HG03097 (cell line): Measurements from ENCODE around the gene SLMAP.

ENCODE experiments used
- ATAC-seq: cut with Tn5 transposase; IDR thresholded peaks from one replicate; pipeline ENCODE4 v1.9.1; 2021; ENCODE audit not compliant: unreplicated experiment, low FRiP score

The SLMAP gene

GRCh38 chr3:57927166-57927565 lies 171.1 kb downstream of the SLMAP start:
- no peak for ATAC-seq

GRCh38 chr3:57927916-57928315 lies 171.8 kb downstream of the SLMAP start:
- ATAC-seq: no peak

- ATAC-seq: no peak
Observed at GRCh38 chr3:57928511-57928910, 172.4 kb downstream of the SLMAP start.

GRCh38 chr3:57929988-57930387 lies 173.9 kb downstream of the SLMAP start:
- no peak for ATAC-seq

GRCh38 chr3:57933602-57934001 lies 177.5 kb downstream of the SLMAP start:
- ATAC-seq: no peak

GRCh38 chr3:57934373-57934772 lies 178.3 kb downstream of the SLMAP start:
- ATAC-seq: no peak

GRCh38 chr3:57935539-57935938 lies 179.4 kb downstream of the SLMAP start:
- no peak for ATAC-seq

- ATAC-seq: no peak
Observed at GRCh38 chr3:57937092-57937491, 181.0 kb downstream of the SLMAP start.

- no peak for ATAC-seq
Observed at GRCh38 chr3:57939775-57940174, 183.7 kb downstream of the SLMAP start.

GRCh38 chr3:57942388-57942787 lies 186.3 kb downstream of the SLMAP start:
- no peak for ATAC-seq

- ATAC-seq: no peak
Observed at GRCh38 chr3:57942872-57943283, 186.8 kb downstream of the SLMAP start.

GRCh38 chr3:57943525-57944495 lies 187.7 kb downstream of the SLMAP start:
- ATAC-seq: no peak

- ATAC-seq: no peak
Observed at GRCh38 chr3:57946970-57947381, 190.9 kb downstream of the SLMAP start.

GRCh38 chr3:57948080-57948671 lies 192.1 kb downstream of the SLMAP start:
- ATAC-seq: no peak

- no peak for ATAC-seq
Observed at GRCh38 chr3:57948781-57949242, 192.7 kb downstream of the SLMAP start.

- no peak for ATAC-seq
Observed at GRCh38 chr3:57949344-57949743, 193.2 kb downstream of the SLMAP start.

- ATAC-seq: no peak
Observed at GRCh38 chr3:57949785-57950615, 193.9 kb downstream of the SLMAP start.

- ATAC-seq: no peak
Observed at GRCh38 chr3:57951066-57951882, 195.2 kb downstream of the SLMAP start.

GRCh38 chr3:57952208-57952631 lies 196.1 kb downstream of the SLMAP start:
- no peak for ATAC-seq

GRCh38 chr3:57952651-57953050 lies 196.5 kb downstream of the SLMAP start:
- no peak for ATAC-seq
